HepG2 (cell line): ENCODE measurements around the gene C1QTNF1. TPM values are rescaled to one million over a fixed set of nuclear protein-coding genes. Genes with fewer than 3 reads are reported as not detected.

Source experiments
- ATAD3A ChIP-seq: sonication (generic); formaldehyde crosslinking; IDR thresholded peaks from 2 replicates; pipeline ENCODE4 v1.4.0; 2020; ENCODE audit warnings: missing genetic modification reagents
- EED ChIP-seq: sonication (generic); formaldehyde crosslinking; IDR thresholded peaks from 2 replicates; pipeline ENCODE4 v1.5.0; 2020; ENCODE audit warnings: mild to moderate bottlenecking, missing genetic modification reagents
- ETS1 ChIP-seq: sonication (generic); formaldehyde crosslinking; IDR thresholded peaks from 2 replicates; pipeline ENCODE4 v1.4.0; 2020; ENCODE audit warnings: missing genetic modification reagents
- PATZ1 ChIP-seq: sonication (generic); formaldehyde crosslinking; IDR thresholded peaks from 2 replicates; pipeline ENCODE4 v1.4.0; 2020; ENCODE audit warnings: missing genetic modification reagents
- RBFOX2 ChIP-seq: fragments of 200-400 bp; formaldehyde crosslinking; IDR thresholded peaks from 2 replicates; pipeline ENCODE4 v1.6.1; 2017; ENCODE audit warnings: low read depth, mild to moderate bottlenecking, low read length
- RBM22 ChIP-seq: fragments of 200-400 bp; formaldehyde crosslinking; optimal IDR thresholded peaks from 2 replicates; pipeline ENCODE3; 2017; ENCODE audit warnings: mild to moderate bottlenecking, low read length, moderate library complexity
- SALL1 ChIP-seq: sonication (generic); formaldehyde crosslinking; IDR thresholded peaks from 2 replicates; pipeline ENCODE4 v1.8.0; 2022; ENCODE audit warnings: mild to moderate bottlenecking, missing genetic modification reagents
- SMAD1 ChIP-seq: sonication (generic); formaldehyde crosslinking; IDR thresholded peaks from 2 replicates; pipeline ENCODE4 v1.4.0; 2020; ENCODE audit warnings: missing genetic modification reagents, low read depth, mild to moderate bottlenecking, borderline replicate concordance
- SOX6 ChIP-seq, 2 experiments: fragments of 450-650 bp in 1 of 2; sonication (generic) in 1 of 2; formaldehyde crosslinking in 1 of 2; IDR thresholded peaks; 2 replicates each; pipeline versions ENCODE4 v1.4.0 to v1.6.1; 2017 to 2020; ENCODE audit warnings: antibody characterized with exemption in 1 of 2, mild to moderate bottlenecking in 1 of 2, missing genetic modification reagents in 1 of 2
- SPEN ChIP-seq: sonication (generic); formaldehyde crosslinking; IDR thresholded peaks from 2 replicates; pipeline ENCODE4 v1.5.1; 2020; ENCODE audit warnings: low read depth, mild to moderate bottlenecking, missing genetic modification reagents
- STAG1 ChIP-seq: sonication (generic); formaldehyde crosslinking; IDR thresholded peaks from 2 replicates; pipeline ENCODE4 v1.4.0; 2020; ENCODE audit warnings: missing genetic modification reagents
- THRA ChIP-seq: sonication (generic); formaldehyde crosslinking; IDR thresholded peaks from 2 replicates; pipeline ENCODE4 v1.4.0; 2020; ENCODE audit warnings: missing genetic modification reagents, borderline replicate concordance
- ZC3H13 ChIP-seq: sonication (generic); formaldehyde crosslinking; IDR thresholded peaks from 2 replicates; pipeline ENCODE4 v1.8.1; 2023; ENCODE audit warnings: mild to moderate bottlenecking, missing genetic modification reagents, moderate library complexity
- ZNF280D ChIP-seq: sonication (generic); formaldehyde crosslinking; IDR thresholded peaks from 2 replicates; pipeline ENCODE4 v1.5.1; 2020; ENCODE audit warnings: mild to moderate bottlenecking, missing genetic modification reagents
- ZNF281 ChIP-seq: sonication (generic); formaldehyde crosslinking; IDR thresholded peaks from 2 replicates; pipeline ENCODE4 v1.4.0; 2020; ENCODE audit warnings: missing genetic modification reagents, borderline replicate concordance
- polyA plus RNA-seq, 8 experiments: library from polyadenylated mRNA; depleted of rRNA in 3 of 8; stranded (reverse) in 7 of 8; unstranded in 1 of 8; fragments of >200 nt; fragmentation: Illumina TruSeq in 4 of 8; extraction: Trizol in 4 of 8; gene quantifications; 2 replicates each; pipeline versions ENCODE4 v1.2.1 to v1.2.3, GENCODE V29; 2011 to 2016; ENCODE audit warnings: low read depth in 4 of 8, missing spikeins in 1 of 8, mixed read lengths in 1 of 8; ENCODE audit not compliant: insufficient read depth in 1 of 8
- total RNA-seq, 5 experiments: library from RNA; depleted of rRNA; stranded (reverse); fragments of >200 nt; fragmentation: Illumina TruSeq; extraction: Trizol; gene quantifications; 2 replicates each; pipeline ENCODE4 v1.2.3, GENCODE V29; 2016; ENCODE audit warnings: low read depth in 1 of 5

C1QTNF1 gene
- total and polyA plus RNA-seq, 2 of the 13 experiments (the other 11 are each of a cell fraction or from before 2014, with no cell fraction given): 0.18 to 0.86 TPM

- TF ChIP-seq ZC3H13 (CRISPR knock-in tag): 0 out of 2 replicates have a peak, but pooled peaks have one; percentile 35
- peak; percentile 43; the same call in 1 of the 2 replicates for TF ChIP-seq RBFOX2
- TF ChIP-seq SALL1 (CRISPR knock-in tag): peak; percentile 36; the same call in 1 of the 2 replicates
- peak; percentile 96 for TF ChIP-seq PATZ1
- 0 out of 2 replicates have a peak, but pooled peaks have one; percentile 51 for TF ChIP-seq THRA (CRISPR knock-in tag)
- 0 out of 2 replicates have a peak, but pooled peaks have one; percentile 42 for TF ChIP-seq ZNF281
- no peak for TF ChIP-seq SMAD1 (CRISPR knock-in tag)
- 0 out of 2 replicates have a peak, but pooled peaks have one; percentile 23 for TF ChIP-seq EED (CRISPR knock-in tag)
- peak; percentile 55; the same call in 1 of the 2 replicates for TF ChIP-seq SPEN (CRISPR knock-in tag)
- TF ChIP-seq ETS1 (CRISPR knock-in tag): no peak
- no peak for TF ChIP-seq SOX6 (IDR thresholded peaks at IDR 0.05)
- TF ChIP-seq SOX6 (CRISPR knock-in tag; IDR thresholded peaks at IDR 0.05): 0 out of 2 replicates have a peak, but pooled peaks have one; percentile 22
- no peak for TF ChIP-seq ATAD3A (CRISPR knock-in tag)
- TF ChIP-seq STAG1 (CRISPR knock-in tag): peak; percentile 76
- no peak for TF ChIP-seq ZNF280D (CRISPR knock-in tag)
- peak; percentile 28 for TF ChIP-seq RBM22
These were observed 58.6 kb downstream of the C1QTNF1 start (continued) for GRCh38 chr17:79082311-79083190.
